Fibroblast of skin of abdomen (primary cell): ENCODE results near the gene TENM4.
"Not testable (repeated sequence)": the region's sequence is repeated elsewhere in the genome, so short reads cannot be mapped to it uniquely, and the experiment has no call there.

ENCODE experiments used
- DNase-seq: peaks from one replicate; pipeline ENCODE4 v3.0.0-alpha.2; 2013

TENM4 gene

DNA sequence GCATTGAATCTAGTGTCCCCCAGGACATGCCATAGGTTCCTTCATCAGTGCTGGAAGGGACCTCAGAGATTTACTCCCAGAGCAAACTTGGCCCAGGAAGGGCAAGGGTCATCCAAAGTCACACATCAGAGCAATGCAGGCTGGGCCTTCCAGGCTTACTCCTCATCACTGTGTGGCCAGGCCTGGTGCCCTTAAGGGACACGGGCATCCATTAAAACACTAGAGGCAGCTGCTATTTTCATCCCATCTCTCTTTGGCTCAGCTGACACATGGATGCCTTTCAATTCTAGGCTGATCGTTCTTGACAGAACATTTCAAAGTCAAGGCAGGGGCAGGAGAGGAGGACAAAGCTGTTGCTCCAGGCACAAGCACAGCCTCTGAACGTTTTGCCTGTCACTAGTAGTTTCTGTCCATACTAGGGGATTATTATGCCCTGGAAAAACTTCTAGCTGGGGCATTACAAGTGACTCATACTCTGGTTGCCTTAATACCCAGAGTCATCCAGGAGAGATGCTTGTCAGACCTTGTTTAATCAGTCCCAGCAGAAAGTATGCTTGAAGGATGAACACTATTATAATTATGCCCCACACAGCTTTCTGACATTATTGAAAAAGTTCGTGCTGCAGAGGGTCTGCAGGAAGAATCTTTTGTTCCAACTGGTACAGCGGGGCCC lies 240.3 kb downstream of the TENM4 start:
- no peak for DNase-seq

DNA sequence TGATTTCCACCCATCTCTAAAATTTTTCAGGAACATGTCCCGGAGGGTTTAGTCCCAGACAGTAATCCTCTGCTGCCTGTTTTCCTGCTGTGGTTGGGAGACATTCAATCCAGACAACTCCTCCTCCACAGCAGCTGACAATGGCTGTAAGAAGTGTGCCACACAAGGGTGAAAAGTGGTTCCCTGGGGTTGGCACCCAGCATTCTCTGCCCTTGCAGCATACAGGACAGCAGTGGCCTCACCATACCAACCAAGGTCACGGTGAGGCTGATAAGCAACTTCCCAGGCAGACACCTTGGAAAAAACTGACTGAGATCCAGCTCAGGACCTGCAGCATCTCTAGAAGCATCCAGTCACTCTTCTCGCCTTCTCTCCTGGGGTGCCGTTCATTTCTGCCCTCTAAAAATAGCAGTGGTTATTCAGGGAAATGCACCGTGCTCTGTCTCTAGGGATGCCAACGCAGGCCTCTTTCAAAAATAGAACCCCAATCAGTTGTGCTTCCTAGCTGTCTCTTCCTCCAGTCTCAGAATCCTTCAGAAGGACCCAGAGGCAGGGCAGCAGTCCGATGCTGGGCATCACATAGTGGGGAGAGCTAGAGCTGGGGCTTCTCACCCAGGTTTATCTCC lies 241.0 kb downstream of the TENM4 start:
- DNase-seq = no peak

DNA sequence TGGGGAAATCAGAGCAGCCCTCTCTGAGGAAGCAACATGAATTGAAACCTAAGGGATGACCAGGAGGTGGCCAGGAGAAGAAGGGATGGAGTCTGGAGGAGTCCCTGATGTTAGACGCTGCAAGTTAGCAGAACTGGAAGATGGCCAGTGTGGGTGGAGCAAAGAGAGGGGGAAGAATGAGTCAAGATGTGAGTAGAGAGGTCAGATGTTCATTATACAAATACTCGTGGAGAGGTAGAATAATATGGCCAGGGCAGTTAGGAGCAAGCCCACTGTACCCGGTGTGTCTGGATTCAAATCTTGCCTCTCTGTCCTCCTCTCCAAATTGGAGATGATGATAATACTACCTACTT lies 242.0 kb downstream of the TENM4 start:
- DNase-seq = peak; percentile 34

DNA sequence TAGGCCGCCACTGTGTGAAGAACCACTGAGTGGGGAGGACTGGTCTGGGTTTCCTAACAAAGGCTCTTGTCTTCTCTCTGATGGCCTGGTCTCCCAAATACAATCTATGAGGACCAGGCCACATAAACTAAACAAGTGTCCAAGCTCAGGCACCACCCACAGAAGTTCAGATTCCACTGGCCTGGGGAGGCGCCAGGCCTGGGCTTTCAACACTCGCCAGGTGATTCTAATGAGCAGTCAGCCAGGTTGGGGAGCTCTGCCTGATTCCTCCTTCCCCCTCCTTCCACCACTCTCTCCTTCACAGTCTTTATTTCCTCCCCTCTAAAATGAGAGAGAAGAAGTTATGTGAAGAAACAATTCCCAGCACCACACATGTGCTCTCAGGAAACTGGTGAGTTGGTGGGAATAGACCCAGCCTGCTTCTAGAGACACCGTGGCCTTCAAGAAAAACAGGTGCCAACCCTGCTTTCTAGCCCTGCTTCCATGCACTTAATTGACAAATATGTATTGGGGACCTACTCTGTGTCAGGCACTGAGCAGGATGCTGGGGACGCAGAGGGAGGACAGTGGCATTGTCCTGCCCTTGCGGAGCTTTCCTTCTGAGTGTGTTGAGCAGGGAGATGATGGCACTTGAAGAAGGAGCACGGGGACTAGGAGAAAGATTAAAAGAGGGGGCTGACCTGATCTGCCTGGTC lies 242.5 kb downstream of the TENM4 start:
- no peak for DNase-seq

DNA sequence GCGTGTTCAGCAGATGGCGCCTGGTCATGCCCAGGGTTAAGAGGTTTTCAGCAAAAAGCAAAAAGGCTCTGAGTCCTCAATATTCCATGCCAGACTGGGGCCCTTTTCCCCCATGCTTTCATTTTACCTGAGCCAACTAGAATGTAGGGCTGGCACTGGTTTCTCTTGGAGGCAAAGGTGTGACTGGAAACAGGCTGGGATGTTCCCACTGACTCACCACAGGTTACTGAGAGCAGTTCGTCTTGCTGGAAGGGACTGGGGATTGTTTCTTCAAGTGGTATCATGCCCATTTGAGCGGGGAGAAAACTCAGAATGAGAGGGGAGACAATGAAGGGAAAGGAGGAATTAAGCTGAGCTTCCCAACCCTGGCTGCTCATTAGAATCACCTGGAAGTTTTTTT lies 243.9 kb downstream of the TENM4 start:
- DNase-seq = no peak

DNA sequence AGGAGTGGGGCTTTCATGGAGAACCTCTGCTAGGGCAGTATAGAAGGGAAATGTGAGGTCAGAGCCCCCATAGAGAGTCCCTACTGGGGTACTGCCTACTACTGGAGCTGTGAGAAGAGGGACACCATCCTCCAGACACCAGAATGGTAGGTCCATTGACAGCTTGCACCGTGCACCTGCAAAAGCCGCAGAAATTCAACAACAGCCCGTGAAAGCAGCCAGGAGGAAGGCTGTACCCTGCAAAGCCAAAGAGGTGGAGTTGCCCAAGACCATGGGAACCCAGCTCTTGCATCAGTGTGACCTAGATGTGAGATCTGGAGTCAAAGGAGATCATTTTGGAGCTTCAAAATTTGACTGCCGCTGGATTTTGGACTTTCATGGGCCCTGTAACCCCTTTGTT lies 245.6 kb downstream of the TENM4 start:
- DNase-seq = no peak

DNA sequence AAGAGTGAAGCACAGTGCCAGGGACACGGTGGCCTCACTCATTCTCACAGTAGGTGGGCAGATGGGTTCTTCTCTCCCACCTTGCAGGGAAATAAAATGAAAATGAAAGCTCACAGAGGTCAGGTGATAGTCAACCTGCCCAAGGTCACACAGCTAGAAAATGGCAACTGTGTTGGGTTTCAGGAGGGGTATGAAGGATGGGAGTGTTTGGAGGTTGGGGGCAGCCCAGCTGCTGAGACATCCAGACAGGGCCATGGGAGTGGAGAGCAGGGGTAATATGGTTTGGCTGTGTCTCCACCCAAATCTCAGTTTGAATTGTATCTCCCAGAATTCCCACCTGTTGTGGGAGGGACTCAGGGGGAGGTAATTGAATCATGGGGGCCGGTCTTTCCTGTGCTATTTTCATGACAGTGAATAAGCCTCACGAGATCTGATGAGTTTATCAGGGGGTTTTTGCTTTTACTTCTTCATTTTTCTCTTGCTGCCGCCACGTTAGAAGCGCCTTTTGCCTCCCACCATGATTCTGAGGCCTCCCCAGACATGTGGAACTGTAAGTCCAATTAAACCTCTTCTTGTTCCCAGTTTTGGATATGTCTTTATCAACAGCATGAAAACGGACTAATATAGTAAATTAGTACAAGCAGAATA lies 247.0 kb downstream of the TENM4 start:
- no peak for DNase-seq

DNA sequence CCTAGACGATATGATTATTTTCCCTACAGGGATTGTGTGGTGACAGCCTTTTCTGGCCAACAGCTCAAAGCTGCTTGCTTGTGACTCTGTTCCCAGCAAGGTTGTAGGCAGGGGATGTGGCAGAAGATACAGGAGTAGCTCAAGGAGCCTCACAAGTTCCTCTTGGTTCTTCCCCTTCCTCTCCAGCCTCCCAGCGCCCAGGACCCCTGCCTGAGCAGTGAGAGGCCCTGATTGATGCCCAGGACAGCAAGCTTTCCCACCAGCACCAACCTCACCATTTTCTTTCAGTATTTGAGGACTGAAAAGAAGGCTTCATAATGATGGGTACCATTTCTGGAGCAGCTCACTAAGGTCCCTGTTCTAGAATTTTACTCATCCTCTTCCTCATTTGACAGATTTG lies 248.0 kb downstream of the TENM4 start:
- DNase-seq = no peak

DNA sequence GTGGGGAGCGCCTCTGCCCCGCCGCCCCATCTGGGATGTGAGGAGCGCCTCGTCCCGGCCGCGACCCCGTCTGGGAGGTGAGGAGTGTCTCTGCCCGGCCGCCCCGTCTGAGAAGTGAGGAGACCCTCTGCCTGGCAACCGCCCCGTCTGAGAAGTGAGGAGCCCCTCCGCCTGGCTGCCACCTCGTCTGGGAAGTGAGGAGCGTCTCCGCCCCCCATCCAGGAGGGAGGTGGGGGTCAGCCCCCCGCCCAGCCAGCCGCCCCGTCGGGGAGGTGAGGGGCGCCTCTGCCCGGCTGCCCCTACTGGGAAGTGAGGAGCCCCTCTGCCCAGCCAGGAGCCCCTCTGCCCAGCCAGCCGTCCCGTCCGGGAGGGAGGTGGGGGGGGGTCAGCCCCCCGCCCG lies 249.1 kb downstream of the TENM4 start:
- not testable (repeated sequence) for DNase-seq

DNA sequence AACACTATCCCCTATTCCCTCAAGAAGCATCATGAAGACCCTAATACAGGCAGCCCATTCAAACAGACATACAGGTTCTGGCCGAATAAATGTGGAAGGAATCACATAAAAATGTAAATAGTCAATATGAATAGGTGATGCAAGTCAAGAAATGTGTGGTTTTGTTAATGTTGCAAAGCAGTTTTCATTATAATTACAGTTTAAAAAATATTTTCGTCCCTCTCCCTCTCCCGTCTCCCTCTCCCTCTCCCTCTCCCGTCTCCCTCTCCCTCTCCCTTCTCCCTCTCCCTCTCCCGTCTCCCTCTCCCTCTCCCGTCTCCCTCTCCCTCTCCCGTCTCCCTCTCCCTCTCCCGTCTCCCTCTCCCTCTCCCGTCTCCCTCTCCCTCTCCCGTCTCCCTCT lies 250.3 kb downstream of the TENM4 start:
- DNase-seq = not testable (repeated sequence)

DNA sequence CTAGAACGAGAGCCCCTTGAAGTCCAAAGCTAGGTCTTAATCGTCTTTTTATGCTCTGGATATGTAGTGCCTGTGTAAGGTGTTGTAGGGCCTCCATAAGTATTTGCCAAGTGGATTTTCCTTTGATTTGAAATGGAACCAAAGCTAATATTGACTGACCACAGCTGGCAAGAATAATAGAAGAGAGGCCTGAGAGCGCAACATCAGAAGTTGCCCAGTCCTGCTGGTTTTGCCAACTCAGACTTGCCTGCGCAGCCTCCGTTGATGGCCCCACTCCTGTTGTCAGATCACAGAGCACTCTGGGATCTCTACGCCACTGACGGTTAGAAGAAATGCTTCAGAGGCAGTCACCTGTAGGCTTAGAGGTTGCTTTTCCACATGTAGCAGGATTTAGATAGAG lies 251.2 kb downstream of the TENM4 start:
- no peak for DNase-seq

DNA sequence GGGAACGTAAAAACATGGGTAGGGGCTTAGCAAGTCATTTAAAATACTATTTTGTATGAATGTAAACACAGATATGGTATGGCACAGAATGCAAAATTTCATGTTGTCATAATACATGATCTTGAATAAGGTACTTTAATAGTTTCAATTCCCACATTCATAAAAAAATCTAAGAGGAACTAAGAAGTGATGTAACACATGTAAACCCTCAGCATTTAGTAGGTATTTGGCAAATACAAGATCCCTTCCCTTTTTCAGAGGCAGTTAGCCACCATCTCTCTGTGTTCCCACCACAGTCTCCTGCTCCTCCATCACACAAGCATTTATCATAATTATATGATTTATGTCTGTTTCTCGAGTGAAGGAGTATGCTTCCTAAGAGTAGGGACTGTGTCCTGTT lies 251.8 kb downstream of the TENM4 start:
- DNase-seq = no peak

DNA sequence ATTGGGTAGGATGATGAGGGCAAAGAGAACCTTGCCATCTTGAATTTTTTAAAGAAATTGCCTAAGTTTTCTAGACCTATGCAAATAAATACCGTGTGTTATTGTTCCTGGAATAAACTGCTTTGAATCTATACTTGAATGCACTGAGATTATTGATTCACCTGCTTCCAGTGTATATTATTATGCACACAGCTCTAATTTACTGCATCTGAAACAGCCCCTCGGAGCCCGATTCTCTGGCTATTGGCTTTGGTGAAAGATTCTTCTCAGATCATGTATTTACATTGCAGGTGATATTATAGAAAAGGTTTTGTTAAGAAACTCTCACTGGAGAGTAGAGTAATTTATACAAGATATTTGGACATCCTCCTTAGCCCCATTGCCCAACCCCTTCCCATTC lies 254.2 kb downstream of the TENM4 start:
- DNase-seq = no peak

DNA sequence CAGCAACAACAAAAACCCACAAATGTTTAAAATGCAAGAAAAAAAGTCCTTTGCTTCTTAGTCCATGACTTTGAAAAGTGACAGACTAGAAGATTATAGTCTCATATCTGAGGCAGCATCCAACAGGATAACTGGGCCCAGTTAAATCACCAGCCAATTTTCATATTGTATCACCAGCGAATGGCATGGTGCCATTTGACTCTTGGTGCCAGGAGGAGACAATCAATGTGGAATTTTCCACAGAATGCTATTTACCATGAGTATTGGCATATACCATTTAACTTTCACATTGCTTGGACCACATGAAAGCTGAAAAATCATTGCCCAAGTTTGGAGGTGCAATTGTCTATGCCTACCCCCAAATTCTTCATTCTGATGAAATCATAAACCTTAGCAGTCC lies 255.5 kb downstream of the TENM4 start:
- DNase-seq = no peak

DNA sequence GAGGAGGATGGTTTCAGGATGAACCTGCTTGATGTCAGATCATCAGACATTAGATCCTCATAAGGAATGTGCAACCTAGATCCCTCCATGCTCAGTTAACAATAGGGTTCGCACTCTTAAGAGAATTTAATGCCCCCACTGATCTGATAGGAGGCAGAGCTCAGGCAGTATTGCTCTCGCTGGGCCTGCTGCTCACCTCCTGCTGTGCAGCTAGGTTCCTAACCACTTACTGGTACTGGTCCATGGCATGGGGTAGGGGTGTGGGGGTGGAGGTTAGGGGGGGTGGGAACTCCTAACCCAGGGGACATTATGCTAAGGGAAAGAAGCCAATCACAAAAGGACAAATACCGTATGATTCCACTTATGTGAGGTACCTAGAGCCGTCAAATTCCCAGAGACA lies 256.5 kb downstream of the TENM4 start:
- no peak for DNase-seq

DNA sequence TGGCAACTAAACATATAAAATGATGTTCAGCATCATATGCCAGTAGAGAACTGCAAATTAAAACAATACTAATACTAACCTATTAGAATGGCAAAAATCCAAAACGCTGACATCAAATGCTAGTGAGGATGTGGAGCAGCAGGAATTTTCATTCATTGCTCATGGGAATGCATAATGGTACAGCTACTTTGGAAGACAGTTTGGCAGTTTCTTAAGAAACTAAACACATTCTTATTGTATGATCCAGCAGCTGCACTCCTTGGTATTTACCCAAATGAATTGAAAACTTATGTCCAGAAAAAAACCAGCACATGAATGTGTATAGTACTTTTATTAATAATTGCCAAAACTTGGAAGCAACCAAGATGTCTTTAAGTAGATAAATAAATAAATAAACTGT lies 258.0 kb downstream of the TENM4 start:
- DNase-seq = peak; percentile 96

DNA sequence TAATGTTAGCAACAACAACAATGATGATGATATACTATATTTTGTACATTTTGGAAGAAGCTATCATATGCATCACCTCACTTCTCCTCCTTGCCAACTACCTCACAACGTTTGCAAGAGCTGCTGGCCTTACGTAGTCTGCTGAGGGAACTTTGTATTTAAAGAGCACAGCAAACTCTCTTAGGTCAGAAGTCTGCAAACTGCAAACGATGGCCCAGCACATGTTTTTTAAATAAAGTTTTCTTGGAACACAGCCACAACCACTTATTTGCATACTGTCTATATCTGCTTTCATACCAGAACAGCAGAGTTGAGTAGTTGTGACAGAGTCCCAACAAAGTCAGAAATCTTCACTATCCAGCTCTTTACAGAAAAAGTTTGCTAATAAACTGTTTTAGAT lies 261.7 kb downstream of the TENM4 start:
- peak; percentile 49 for DNase-seq

DNA sequence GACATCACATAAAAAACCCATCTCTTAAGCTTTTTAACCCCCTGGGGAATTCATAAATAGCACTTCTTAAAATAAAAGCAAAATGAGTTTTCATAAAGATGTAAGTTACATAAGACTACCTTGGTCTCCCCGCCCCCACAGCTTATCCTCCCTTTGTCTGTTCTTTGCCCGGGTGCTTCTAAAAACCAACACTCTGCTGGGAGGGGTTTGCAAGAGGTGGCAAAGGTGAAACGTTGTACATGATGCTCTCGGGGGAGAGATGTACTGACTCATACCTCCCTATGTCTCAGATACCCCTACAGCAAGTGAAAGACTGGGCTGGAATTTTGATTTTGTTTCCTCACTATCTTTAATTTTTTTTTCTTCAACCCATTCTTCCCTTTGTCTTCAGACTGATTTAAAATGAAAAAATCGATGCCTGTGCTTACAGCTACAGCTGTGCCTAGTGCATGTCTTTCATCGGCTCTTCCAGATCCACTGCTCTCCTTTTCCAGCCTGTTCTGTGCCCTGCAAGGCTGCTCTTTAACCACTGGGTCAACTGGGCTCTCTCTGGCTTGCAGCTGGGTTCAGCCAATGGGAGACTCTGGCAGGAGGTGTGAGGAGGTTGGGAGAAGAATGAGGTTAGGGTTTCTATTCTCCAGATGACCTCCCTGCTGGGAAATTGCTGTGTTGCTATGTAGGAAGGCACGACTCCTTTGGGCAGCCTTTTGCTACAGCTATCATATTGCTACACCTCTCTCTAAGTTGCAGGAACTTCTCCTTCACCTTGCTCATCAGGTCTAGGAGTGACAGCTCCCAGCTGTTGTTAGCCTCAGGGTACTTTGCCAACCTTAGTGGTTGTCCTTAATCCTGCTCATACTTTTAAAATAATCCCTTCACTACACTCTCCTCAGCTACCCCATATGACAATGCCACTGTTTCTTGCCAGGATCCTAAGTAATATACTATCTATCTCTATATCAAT lies 266.5 kb downstream of the TENM4 start:
- peak; percentile 28 for DNase-seq

DNA sequence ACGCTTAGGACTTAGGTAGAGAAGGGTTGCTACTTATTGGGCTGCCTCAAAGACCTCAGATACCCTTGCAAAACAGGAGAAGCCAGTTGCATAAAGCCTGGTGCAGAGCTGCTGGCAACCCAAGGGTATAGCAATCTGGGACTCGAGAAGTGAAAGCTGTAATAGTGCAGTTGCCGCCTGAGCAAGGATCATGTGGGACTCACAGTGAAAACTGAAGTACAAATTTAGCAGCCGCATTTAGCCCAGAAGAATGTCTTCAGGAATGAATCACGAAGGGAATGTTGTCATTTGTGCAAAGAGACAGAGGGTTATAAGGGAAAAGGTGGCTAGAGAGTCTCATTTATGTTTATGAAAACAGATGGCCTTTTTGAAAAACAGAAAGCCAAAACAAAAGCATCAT lies 267.2 kb downstream of the TENM4 start:
- DNase-seq = peak; percentile 78

DNA sequence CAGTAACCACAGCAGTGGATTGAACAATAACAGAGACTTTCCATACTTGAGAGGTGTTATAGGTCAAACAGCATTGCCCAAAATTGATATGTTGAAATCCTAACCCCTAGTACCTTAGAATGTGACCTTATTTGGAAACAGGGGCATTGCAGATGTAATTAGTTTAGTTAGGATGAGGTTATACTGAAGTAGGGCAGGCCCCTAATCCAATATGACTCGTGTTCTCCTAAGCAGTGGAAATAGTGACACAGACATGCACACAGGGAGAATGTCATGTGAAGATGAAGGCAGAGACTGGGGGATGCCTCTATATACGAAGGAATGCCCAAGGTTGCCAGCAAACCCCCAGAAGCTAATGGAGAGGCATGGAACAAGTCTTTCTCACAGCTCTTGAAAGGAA lies 270.5 kb downstream of the TENM4 start:
- peak; percentile 42 for DNase-seq

DNA sequence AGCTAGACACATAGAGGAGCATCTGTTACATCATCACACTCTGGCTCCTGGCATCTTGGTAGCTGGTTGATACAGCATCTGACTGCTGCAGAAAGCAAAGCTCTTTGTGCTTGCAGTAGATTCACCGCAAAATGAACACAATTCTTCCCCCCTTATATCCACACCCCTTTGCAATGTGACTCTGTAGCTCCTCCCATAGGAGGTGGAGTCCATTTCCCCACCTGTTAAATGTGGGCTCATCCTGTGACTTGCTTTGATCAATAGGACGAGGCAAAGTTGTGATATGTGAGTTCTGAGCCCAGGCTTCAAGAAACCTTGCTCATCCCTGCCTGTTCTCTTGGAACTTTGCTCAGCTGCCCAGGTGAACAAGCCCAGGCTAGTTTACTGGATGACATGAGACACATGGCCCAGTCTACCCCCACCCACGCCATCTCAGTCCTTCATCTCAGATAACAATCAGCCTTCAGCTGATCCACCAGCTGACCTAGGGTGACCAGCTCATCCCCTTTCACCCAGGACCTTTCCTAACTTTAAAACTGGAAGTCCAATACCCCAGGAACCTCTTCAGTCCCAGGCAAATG lies 272.2 kb downstream of the TENM4 start:
- DNase-seq = no peak

DNA sequence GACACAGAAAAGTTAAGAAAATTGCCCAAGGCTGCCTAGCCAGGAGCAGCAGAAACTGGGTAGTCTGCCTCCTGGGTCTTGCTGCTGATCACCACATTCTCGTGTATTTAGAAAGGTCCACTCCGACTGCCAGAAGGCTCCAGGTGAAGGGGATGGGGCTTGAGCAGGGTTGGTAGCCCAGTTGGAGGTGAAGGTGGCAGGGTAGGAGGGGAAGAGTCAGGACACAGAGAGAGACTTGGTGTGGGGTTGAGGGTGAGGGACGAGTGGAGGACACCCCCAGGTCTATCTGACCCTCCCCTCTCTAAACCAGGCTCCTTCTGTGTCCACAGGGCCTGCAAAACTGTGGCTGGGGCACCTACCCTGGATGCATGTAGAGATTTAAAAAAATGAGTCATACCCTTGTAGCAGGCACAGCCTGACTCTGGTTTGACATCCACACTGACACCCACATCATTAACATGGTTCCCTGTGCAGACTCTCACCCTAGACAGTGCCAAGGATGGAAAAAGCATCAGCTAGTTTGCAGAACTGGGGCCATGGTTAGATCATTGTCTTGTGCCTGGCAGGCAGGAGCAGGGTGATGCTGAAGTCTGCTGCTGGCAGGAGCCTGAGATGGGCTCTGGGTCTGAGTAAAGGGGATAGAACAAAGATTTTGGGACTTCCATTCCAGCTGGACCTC lies 273.2 kb downstream of the TENM4 start:
- DNase-seq = no peak
